GM18520 (cell line): ENCODE results near the gene HES2.
"Not testable (repeated sequence)": the region's sequence is repeated elsewhere in the genome, so short reads cannot be mapped to it uniquely, and the experiment has no call there.

Experiments used
- ATAC-seq: cut with Tn5 transposase; IDR thresholded peaks from one replicate; pipeline ENCODE4 v1.9.1; 2021; ENCODE audit not compliant: unreplicated experiment

HES2 gene

GRCh38 chr1:6391951-6392808, 27.5 kb downstream of the HES2 start:
- no peak for ATAC-seq

- no peak for ATAC-seq
Observed at GRCh38 chr1:6389971-6390370, 29.7 kb downstream of the HES2 start.

DNA sequence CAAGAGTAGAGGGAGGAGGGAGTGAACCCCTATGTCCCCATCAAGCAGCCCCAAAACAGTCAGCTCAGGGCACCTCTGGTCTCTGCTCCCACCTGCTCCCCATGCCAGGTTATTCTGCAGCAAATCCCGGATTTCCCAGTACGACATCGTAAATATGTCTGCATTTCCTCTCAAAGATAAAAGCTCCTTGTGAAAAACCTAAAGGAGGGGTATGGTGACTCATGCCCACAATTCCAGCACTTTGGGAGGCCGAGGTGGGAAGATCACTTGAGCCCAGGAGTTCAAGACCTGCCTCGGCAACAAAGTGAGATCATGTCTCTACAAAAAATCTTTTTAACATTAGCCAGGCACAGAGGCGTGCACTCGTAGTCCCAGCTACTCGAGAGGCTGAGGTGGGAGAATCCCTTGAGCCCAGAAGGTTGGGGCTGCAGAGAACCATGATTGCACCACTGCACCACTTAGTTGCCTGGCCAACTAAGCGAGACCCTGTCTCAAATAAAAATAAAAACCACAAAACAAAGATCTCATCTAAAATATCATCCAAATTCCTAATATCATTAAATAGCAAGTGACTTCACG, 33.3 kb downstream of the HES2 start:
- ATAC-seq: no peak

- ATAC-seq: no peak
Observed at GRCh38 chr1:6385488-6386191, 34.1 kb downstream of the HES2 start.

- ATAC-seq: no peak
Observed at GRCh38 chr1:6384962-6385361, 34.8 kb downstream of the HES2 start.

DNA sequence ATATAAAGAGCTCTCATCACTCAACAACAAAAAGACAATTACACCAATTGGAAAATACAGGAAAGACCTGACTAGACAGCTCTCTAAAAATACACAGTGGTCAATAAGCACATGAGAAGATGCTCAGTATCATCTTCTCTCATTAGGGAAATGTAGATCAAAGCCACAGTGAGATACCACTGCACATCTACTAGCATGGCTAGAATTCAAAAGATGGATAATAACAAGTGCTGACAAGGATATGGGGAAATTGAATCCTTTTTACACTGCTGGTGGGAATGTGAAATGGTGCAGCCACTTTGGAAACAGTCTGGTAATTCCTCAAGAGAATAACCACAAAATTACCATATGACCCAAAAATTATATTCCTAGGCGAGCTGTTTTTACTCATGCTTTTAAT, 35.6 kb downstream of the HES2 start:
- ATAC-seq: no peak

- ATAC-seq: no peak
Observed at GRCh38 chr1:6380037-6380436, 39.7 kb downstream of the HES2 start.

- ATAC-seq: no peak
Observed at GRCh38 chr1:6378096-6378746, 41.5 kb downstream of the HES2 start.

- no peak for ATAC-seq
Observed at GRCh38 chr1:6373961-6374720, 45.6 kb downstream of the HES2 start.

- not testable (repeated sequence) for ATAC-seq
Observed at GRCh38 chr1:6372236-6372635, 47.5 kb downstream of the HES2 start.

GRCh38 chr1:6370006-6370405, 49.7 kb downstream of the HES2 start:
- ATAC-seq: no peak

DNA sequence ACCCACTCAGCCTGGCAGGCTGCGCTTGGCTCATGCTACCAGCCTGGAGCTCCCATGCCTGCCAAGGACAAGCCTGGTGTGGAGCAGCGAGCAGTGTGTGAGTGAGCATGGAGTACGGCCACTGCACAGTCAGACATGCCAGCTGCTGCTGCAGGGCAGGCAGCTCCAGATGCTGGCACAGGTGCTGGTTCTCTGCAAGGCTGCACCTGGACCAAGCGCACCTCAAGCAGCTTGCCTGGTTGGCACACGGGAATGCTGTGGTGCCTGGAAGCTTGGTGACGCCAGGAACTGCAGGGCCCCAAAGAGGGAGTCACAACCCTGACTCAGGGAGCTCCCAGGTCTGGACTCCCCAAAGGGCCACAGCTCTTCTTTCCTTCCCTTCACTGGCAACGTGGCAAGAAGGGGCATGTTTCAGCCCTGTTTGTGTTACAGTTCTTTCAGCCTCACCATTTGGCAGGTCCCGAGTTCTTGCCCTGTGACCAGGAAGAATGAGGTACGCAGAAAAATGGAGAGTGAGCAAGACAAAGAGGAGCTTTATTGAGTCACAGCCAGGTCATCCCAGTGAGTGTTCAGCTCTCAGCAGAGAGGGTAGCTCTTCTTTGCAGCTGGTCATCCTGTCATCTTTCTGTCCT, 52.2 kb downstream of the HES2 start:
- no peak for ATAC-seq

GRCh38 chr1:6365047-6365446, 54.7 kb downstream of the HES2 start:
- ATAC-seq: no peak

DNA sequence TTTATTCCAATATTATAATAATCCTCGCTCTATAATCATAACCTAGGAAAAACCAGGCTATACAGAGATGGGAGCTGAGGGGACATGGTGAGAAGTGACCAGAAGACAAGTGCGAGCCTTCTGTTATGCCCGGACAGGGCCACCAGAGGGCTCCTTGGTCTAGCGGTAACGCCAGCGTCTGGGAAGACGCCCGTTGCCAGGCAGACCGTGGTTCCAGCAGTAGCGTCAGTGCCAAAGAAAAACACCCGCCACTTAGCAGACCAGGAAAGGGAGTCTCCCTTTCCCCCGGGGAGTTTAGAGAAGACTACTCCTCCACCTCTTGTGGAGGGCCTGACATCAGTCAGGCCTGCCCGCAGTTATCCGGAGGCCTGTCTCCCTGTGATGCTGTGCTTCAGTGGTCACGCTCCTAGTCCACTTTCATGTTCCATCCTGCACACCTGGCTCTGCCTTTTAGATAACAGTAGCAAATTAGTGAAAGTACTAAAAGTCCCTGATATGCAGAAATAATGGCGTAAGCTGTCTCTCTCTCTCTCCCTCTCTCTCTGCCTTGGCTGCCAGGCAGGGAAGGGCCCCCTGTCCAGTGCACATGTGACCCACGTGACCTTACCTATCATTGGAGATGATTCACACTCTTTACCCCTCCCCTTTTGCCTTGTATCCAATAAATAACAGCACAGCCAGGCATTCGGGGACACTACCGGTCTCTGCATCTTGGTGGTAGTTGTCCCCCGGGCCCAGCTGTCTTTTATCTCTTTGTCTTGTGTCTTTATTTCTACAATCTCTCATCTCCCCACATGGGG, 56.4 kb downstream of the HES2 start:
- not testable (repeated sequence) for ATAC-seq
